Common myeloid progenitor, CD34-positive (primary cell): Measurements from ENCODE around the gene NUP107.

Experiments
- CTCF ChIA-PET: fragments of 350-600 bp; sonication (Branson Sonifier 250); formaldehyde crosslinking; loops from one replicate; lab custom pipeline; 2021; ENCODE audit warnings: antibody characterized with exemption; lab: Charles Lee
- POLR2A ChIA-PET: fragments of 350-600 bp; sonication (Branson Sonifier 250); formaldehyde crosslinking; loops from one replicate; lab custom pipeline; 2021; ENCODE audit warnings: antibody characterized with exemption; lab: Charles Lee
- DNase-seq, 3 donors: peaks; one replicate each; pipeline versions ENCODE4 v3.0.0 to v3.0.0-alpha.2; 2013
- H3K27ac ChIP-seq, 2 experiments: 1 replicate in 1 of 2; 2 replicates in 1 of 2; pipeline ENCODE4 v1.7.0; 2013; ENCODE audit warnings: inconsistent platforms in 2 of 2, low read length in 2 of 2, mild to moderate bottlenecking in 2 of 2, low read depth in 1 of 2, moderate library complexity in 1 of 2; ENCODE audit not compliant: severe bottlenecking in 2 of 2, insufficient read depth in 1 of 2, poor library complexity in 1 of 2
- H3K27me3 ChIP-seq, 5 experiments: replicated peaks in 2 of 5; 1 replicate in 3 of 5; 2 replicates in 2 of 5; pipeline versions ENCODE4 v1.6.1 to v1.7.0; 2013; ENCODE audit warnings: low read length in 4 of 5, mild to moderate bottlenecking in 2 of 5, moderate library complexity in 2 of 5, inconsistent platforms in 1 of 5; ENCODE audit not compliant: insufficient read depth in 5 of 5, control insufficient read depth in 4 of 5
- H3K36me3 ChIP-seq, 4 experiments: 1 replicate in 2 of 4; 2 replicates in 2 of 4; pipeline versions ENCODE4 v1.6.1 to v1.7.0; 2013; ENCODE audit warnings: low read length in 3 of 4, control low read depth in 1 of 4, mild to moderate bottlenecking in 1 of 4; ENCODE audit not compliant: control insufficient read depth in 4 of 4, insufficient read depth in 4 of 4
- H3K4me1 ChIP-seq, 4 experiments: 1 replicate in 3 of 4; 2 replicates in 1 of 4; pipeline versions ENCODE4 v1.6.1 to v1.7.1; 2013; ENCODE audit warnings: low read length in 3 of 4, mild to moderate bottlenecking in 3 of 4, control low read depth in 1 of 4, inconsistent platforms in 1 of 4, moderate library complexity in 1 of 4; ENCODE audit not compliant: control insufficient read depth in 4 of 4, insufficient read depth in 4 of 4; ENCODE audit errors: control extremely low read depth in 1 of 4
- H3K4me3 ChIP-seq, 7 experiments: 1 replicate in 4 of 7; 2 replicates in 3 of 7; pipeline versions ENCODE4 v1.5.1 to v1.7.0; 2013; ENCODE audit warnings: mild to moderate bottlenecking in 7 of 7, low read length in 6 of 7, moderate library complexity in 6 of 7, inconsistent platforms in 2 of 7, low read depth in 2 of 7, control low read depth in 1 of 7; ENCODE audit not compliant: insufficient read depth in 4 of 7, control insufficient read depth in 1 of 7; ENCODE audit errors: extremely low read depth in 1 of 7
- H3K9me3 ChIP-seq, 5 experiments: 1 replicate in 4 of 5; 2 replicates in 1 of 5; pipeline versions ENCODE4 v1.6.1 to v1.7.1; 2013; ENCODE audit warnings: low read length in 4 of 5, mild to moderate bottlenecking in 2 of 5, inconsistent platforms in 1 of 5, low read depth in 1 of 5, moderate library complexity in 1 of 5; ENCODE audit not compliant: control insufficient read depth in 4 of 5, insufficient read depth in 2 of 5; ENCODE audit errors: control extremely low read depth in 1 of 5
- WGBS: methylation state at CpG from one replicate; pipeline ENCODE4 v1.1.5; 2013; ENCODE audit not compliant: insufficient coverage; 5-methylcytosine and 5-hydroxymethylcytosine counted together

The NUP107 gene

DNA sequence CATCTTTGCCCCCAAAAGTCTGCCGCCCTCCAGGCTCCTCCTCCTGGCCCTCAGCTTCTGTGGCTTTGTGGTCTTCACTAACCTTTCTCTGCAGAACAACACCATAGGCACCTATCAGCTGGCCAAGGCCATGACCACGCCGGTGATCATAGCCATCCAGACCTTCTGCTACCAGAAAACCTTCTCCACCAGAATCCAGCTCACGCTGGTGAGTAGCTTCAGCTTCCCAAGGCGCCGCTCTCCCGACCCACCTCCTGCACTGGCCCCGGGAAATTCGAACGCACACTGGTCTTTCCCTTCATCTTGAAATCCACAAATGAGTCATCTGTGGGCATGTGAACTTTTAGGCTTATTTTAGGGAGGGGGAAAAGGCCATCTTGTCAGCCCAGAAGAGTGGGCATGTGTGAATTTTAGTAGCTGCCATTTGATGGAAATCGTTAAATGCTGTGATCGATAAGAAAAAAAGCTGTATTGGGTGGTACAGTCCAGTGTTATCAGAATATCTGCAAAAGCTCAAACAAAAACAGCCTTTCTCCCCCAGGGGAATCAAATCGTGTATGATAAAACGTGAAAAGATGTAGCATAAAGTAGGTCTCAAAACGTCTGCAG is 59.9 kb downstream of the NUP107 start:
- no peaks in the 10 kb centered on the region for H3K27me3 ChIP-seq
- H3K27ac ChIP-seq: peak overlapping the region; percentile 40 to 92
- ChIA-PET POLR2A (interaction anchor here (0.7 kb wide), 1 partner anchor 60 kb away, joined by 6 read pairs; no protein-coding TSS in a partner anchor), CTCF (interaction anchor here (1.1 to 2.0 kb wide), 4 partner anchors 8 to 95 kb away, joined by 4 to 7 read pairs (median 6); partner anchors contain the start of gene MDM2)
- H3K36me3 ChIP-seq: peaks cover 2 to 18% (median 9%) of the 10 kb centered on the region in 4 experiments
- H3K4me1 ChIP-seq: peaks cover 14 to 31% (median 23%) of the 10 kb centered on the region in 4 experiments
- WGBS: 0% methylated on average over 10 of the region's 15 CpGs
- H3K9me3 ChIP-seq: no peaks in the 10 kb centered on the region
- H3K4me3 ChIP-seq: peak overlapping the region; percentile 58 to 98 (median 95)
- DNase-seq: peak; percentile 44 to 70 (median 69)

- CTCF ChIA-PET: no interaction called here
- H3K9me3 ChIP-seq: no peaks in the 10 kb centered on the region
- H3K36me3 ChIP-seq: peaks cover 9 to 21% (median 13%) of the 10 kb centered on the region in 4 experiments
- WGBS: 80% methylated on average over 1 of the region's 3 CpGs
- peaks cover 11 to 27% (median 21%) of the 10 kb centered on the region in 4 experiments for H3K4me1 ChIP-seq
- no peaks in the 10 kb centered on the region for H3K27me3 ChIP-seq
- POLR2A ChIA-PET: no interaction called here
- DNase-seq: no peak
- no peak overlapping the region for H3K27ac ChIP-seq
- H3K4me3 ChIP-seq: no peak overlapping the region
Measured at GRCh38 chr12:68749443-68749842, 62.7 kb downstream of the NUP107 start.

- Histone ChIP-seq H3K27me3 (no peaks in the 10 kb centered on the region), H3K36me3 (peaks cover 13 to 26% (median 17%) of the 10 kb centered on the region in 4 experiments), H3K4me1 (peaks cover 9 to 27% (median 19%) of the 10 kb centered on the region in 4 experiments), H3K9me3 (no peaks in the 10 kb centered on the region), H3K27ac (no peak overlapping the region), H3K4me3 (no peak overlapping the region)
- ChIA-PET POLR2A (no interaction called here), CTCF (no interaction called here)
- WGBS: 96% methylated on average over 4 of the region's 4 CpGs
- DNase-seq: no peak
Measured at GRCh38 chr12:68749861-68750260, 63.1 kb downstream of the NUP107 start.

GRCh38 chr12:68750506-68750905 is 63.7 kb downstream of the NUP107 start:
- 95% methylated on average over 3 of the region's 4 CpGs for WGBS
- ChIA-PET CTCF (no interaction called here), POLR2A (no interaction called here)
- Histone ChIP-seq H3K36me3 (peaks cover 16 to 32% (median 21%) of the 10 kb centered on the region in 4 experiments), H3K27me3 (no peaks in the 10 kb centered on the region), H3K4me3 (no peak overlapping the region), H3K27ac (no peak overlapping the region), H3K4me1 (peaks cover 7 to 25% (median 19%) of the 10 kb centered on the region in 4 experiments), H3K9me3 (no peaks in the 10 kb centered on the region)
- no peak for DNase-seq

GRCh38 chr12:68755536-68756243 is 68.9 kb downstream of the NUP107 start:
- ChIA-PET POLR2A (no interaction called here), CTCF (interaction anchor here (1.9 kb wide), 1 partner anchor 10 kb away, joined by 5 read pairs; the partner anchor contains the start of gene SLC35E3)
- Histone ChIP-seq H3K4me3 (no peak overlapping the region), H3K4me1 (no peaks in the 10 kb centered on the region), H3K36me3 (peaks cover 21 to 40% (median 30%) of the 10 kb centered on the region in 4 experiments), H3K9me3 (no peaks in the 10 kb centered on the region), H3K27me3 (no peaks in the 10 kb centered on the region), H3K27ac (no peak overlapping the region)
- DNase-seq: no peak
- 100% methylated on average over 2 of the region's 4 CpGs for WGBS

- no peak overlapping the region for H3K27ac ChIP-seq
- ChIA-PET CTCF (no interaction called here), POLR2A (no interaction called here)
- H3K27me3 ChIP-seq: no peaks in the 10 kb centered on the region
- DNase-seq: no peak
- H3K4me3 ChIP-seq: no peak overlapping the region
- H3K36me3 ChIP-seq: peaks cover 12 to 45% (median 23%) of the 10 kb centered on the region in 4 experiments
- no peaks in the 10 kb centered on the region for H3K9me3 ChIP-seq
- WGBS: no CpG with 5 or more reads among the region's 5 CpGs
- no peaks in the 10 kb centered on the region for H3K4me1 ChIP-seq
Measured at GRCh38 chr12:68759852-68760251, 73.1 kb downstream of the NUP107 start.
